Tibial nerve (tissue), 4 donors: Measurements from ENCODE around the gene ADH5. TPM values are rescaled to one million over a fixed set of nuclear protein-coding genes. Genes with fewer than 3 reads are reported as not detected.
"Not testable (repeated sequence)": the region's sequence is repeated elsewhere in the genome, so short reads cannot be mapped to it uniquely, and the experiment has no call there.

Experiments used
- DNase-seq, 2 donors: peaks; one replicate each; pipeline ENCODE4 v3.0.0-alpha.2; 2019; ENCODE audit warnings: low spot score in 2 of 2
- H3K27ac ChIP-seq, 4 donors: fragments of 200-600 bp; sonication (generic) in 3 of 4; one replicate each; pipeline ENCODE4 v1.5.1; 2017 to 2019; ENCODE audit warnings: mild to moderate bottlenecking in 1 of 4
- H3K27me3 ChIP-seq, 2 donors: fragments of 200-600 bp; sonication (generic) in 1 of 2; one replicate each; pipeline versions ENCODE4 v1.5.1 to v1.6.0; 2017 to 2019
- H3K36me3 ChIP-seq, 3 donors: fragments of 200-600 bp; sonication (generic); one replicate each; pipeline ENCODE4 v1.5.1; 2018 to 2019
- H3K4me1 ChIP-seq, 4 donors: fragments of 200-600 bp; sonication (generic) in 3 of 4; one replicate each; pipeline ENCODE4 v1.5.1; 2017 to 2019
- H3K4me3 ChIP-seq, 4 donors: fragments of 200-600 bp; sonication (generic) in 3 of 4; one replicate each; pipeline ENCODE4 v1.5.1; 2017 to 2019; ENCODE audit warnings: mild to moderate bottlenecking in 1 of 4, moderate library complexity in 1 of 4
- H3K9me3 ChIP-seq, 4 donors: fragments of 200-600 bp; sonication (generic) in 3 of 4; one replicate each; pipeline ENCODE4 v1.5.1; 2017 to 2019
- EP300 ChIP-seq, 2 donors: sonication (generic); formaldehyde crosslinking; IDR thresholded peaks; one replicate each; pipeline ENCODE4 v1.6.1; 2017; ENCODE audit warnings: antibody characterized with exemption in 2 of 2, mild to moderate bottlenecking in 1 of 2
- POLR2A ChIP-seq, 2 donors: fragments of 450-650 bp; IDR thresholded peaks; one replicate each; pipeline ENCODE4 v1.6.1; 2017; ENCODE audit warnings: antibody characterized with exemption in 2 of 2, mild to moderate bottlenecking in 2 of 2, moderate library complexity in 2 of 2
- WGBS, 2 donors: methylation state at CpG; one replicate each; pipeline ENCODE4 v1.1.5; 2018; 5-methylcytosine and 5-hydroxymethylcytosine counted together
- total RNA-seq, 4 donors: library from RNA; depleted of rRNA; stranded (reverse); fragments of >200 nt; gene quantifications; one replicate each; pipeline ENCODE4 v1.1.0, GENCODE V29; 2016
- TF ChIP-seq, protein P1 (sequence below), 5 experiments: fragments of 200-600 bp in 3 of 5; fragments of 450-650 bp in 2 of 5; sonication (generic) in 3 of 5; IDR thresholded peaks; one replicate each; pipeline ENCODE4 v1.5.1; 2016 to 2019; ENCODE audit warnings: antibody characterized with exemption in 5 of 5, mild to moderate bottlenecking in 3 of 5, moderate library complexity in 2 of 5

Gene ADH5
- total RNA-seq, 4 donors from 2014 or later: 111 to 139 (median 122) TPM

DNA sequence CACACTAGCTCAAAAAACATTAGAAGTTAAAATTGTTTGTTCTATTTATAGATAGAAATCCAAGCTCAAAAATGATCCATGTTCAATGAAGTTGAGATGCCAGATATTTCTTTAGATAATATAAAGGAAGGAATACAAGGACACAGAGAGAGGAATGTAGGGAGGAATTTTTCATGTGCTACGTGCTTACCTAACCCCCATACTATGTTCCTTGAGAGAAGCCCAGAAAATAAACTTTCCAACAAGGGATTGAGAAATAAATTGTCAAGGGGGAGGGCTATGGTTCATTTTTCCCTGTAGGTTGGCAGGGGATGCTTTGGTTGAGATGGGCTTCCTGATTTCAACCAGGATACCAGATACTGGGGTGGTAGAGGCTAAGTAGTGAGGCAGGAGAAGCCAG, 15.6 kb upstream of the ADH5 start:
- no peak for DNase-seq
- Histone ChIP-seq H3K27ac (no peak overlapping the region), H3K4me3 (no peak overlapping the region), H3K36me3 (no peaks in the 10 kb centered on the region), H3K4me1 (no peaks in the 10 kb centered on the region), H3K27me3 (no peaks in the 10 kb centered on the region), H3K9me3 (no peaks in the 10 kb centered on the region)
- 72 to 93% methylated on average over 1 of the region's 1 CpG for WGBS, 2 donors
- no peak for TF ChIP-seq EP300 (IDR thresholded peaks at IDR 0.05)
- TF ChIP-seq POLR2A (IDR thresholded peaks at IDR 0.05): no peak
- TF ChIP-seq, protein P1, sequence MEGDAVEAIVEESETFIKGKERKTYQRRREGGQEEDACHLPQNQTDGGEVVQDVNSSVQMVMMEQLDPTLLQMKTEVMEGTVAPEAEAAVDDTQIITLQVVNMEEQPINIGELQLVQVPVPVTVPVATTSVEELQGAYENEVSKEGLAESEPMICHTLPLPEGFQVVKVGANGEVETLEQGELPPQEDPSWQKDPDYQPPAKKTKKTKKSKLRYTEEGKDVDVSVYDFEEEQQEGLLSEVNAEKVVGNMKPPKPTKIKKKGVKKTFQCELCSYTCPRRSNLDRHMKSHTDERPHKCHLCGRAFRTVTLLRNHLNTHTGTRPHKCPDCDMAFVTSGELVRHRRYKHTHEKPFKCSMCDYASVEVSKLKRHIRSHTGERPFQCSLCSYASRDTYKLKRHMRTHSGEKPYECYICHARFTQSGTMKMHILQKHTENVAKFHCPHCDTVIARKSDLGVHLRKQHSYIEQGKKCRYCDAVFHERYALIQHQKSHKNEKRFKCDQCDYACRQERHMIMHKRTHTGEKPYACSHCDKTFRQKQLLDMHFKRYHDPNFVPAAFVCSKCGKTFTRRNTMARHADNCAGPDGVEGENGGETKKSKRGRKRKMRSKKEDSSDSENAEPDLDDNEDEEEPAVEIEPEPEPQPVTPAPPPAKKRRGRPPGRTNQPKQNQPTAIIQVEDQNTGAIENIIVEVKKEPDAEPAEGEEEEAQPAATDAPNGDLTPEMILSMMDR (IDR thresholded peaks at IDR 0.05): no peak

DNA sequence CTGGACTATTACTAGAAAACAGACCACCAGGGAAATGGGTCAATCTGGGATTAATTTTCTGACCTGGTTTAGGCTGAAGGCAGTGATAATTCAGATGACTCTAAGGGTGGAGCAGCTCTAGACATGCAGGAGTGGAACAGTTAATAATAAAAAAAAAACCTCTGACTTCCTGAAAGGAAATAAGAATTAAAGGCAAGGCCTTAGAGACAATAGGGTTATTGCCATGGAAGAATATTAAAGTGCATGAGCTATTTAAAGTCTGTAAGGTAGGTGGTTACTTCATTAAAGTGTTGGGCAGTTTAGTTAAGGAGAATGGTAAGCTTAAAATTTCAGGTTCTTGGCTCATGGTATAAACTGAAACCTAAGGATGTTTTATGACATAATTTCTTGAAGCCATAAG, 14.6 kb upstream of the ADH5 start:
- Histone ChIP-seq H3K4me3 (no peak overlapping the region), H3K9me3 (no peaks in the 10 kb centered on the region), H3K36me3 (no peaks in the 10 kb centered on the region), H3K27me3 (no peaks in the 10 kb centered on the region), H3K27ac (no peak overlapping the region), H3K4me1 (no peaks in the 10 kb centered on the region)
- no peak for DNase-seq
- no peak for TF ChIP-seq EP300 (IDR thresholded peaks at IDR 0.05)
- TF ChIP-seq POLR2A (IDR thresholded peaks at IDR 0.05): no peak
- TF ChIP-seq, protein P1 (IDR thresholded peaks at IDR 0.05): no peak

DNA sequence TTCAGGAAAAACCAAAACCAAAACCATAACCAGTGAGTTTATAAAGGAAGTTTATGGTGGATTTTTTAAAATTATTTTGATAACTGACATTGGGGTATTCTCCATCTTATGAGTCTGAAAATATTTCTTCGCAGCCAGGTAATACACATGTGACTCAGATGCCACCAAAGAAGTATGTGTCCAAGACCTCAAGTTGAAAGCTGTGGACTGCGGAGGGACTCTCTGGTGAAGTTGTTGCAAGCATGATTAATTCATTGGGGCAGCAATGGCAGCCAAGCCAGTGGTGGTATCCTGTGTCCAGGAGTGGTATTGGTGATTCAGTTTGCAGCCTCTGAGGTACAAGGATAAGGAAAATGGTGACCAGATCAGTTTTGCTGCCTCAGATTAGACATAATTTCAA, 14.0 kb upstream of the ADH5 start:
- H3K4me1 ChIP-seq: no peaks in the 10 kb centered on the region
- H3K4me3 ChIP-seq: no peak overlapping the region
- H3K36me3 ChIP-seq: no peaks in the 10 kb centered on the region
- no peak for DNase-seq
- no peaks in the 10 kb centered on the region for H3K9me3 ChIP-seq
- TF ChIP-seq EP300 (IDR thresholded peaks at IDR 0.05): no peak
- TF ChIP-seq, protein P1 (IDR thresholded peaks at IDR 0.05): no peak
- no peak for TF ChIP-seq POLR2A (IDR thresholded peaks at IDR 0.05)
- no peaks in the 10 kb centered on the region for H3K27me3 ChIP-seq
- WGBS, 2 donors: 92 to 96% methylated on average over 2 of the region's 2 CpGs
- H3K27ac ChIP-seq: no peak overlapping the region

DNA sequence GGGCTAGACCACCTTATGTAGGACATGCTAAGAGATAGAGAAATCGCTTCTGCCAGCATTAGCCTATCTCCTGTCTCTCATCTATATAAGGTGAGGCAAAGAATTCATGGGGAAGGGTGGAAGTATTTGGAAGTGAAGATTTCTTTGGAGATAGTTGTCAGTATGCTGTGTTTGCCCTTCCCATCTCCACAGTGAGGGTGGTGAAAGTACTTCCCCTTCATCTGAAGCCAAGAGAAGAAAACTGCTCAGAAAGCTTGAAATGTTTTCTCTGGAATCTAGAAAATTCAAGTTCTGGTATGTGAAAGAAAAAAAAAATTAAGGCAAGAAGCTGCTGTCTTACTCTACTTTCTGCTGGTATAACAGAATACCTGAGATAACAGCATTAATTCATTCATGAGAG, 12.3 kb upstream of the ADH5 start:
- TF ChIP-seq, protein P1 (IDR thresholded peaks at IDR 0.05): no peak
- TF ChIP-seq POLR2A (IDR thresholded peaks at IDR 0.05): no peak
- TF ChIP-seq EP300 (IDR thresholded peaks at IDR 0.05): no peak
- no peak for DNase-seq
- no peaks in the 10 kb centered on the region for H3K9me3 ChIP-seq
- WGBS, 2 donors: 96 to 98% methylated on average over 1 of the region's 1 CpG
- H3K27ac ChIP-seq: no peak overlapping the region
- H3K36me3 ChIP-seq: no peaks in the 10 kb centered on the region
- H3K4me1 ChIP-seq: no peaks in the 10 kb centered on the region
- H3K27me3 ChIP-seq: no peaks in the 10 kb centered on the region
- H3K4me3 ChIP-seq: no peak overlapping the region

DNA sequence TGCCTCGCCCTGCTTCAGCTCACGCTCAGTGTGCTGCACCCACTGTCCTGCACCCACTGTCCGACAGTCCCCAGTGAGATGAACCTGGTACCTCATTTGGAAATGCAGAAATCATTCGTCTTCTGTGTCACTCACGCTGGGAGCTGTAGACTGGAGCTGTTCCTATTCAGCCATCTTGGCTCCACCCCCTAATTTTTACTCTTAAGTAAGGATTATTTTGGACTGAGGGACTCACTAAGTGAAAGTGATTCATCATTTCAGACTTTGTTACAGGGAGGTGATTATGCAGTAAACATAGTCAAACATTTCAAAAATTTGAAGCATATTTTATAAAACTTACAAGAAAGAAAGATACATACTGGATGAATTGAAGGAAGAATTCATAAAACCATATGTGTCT, 11.2 kb upstream of the ADH5 start:
- H3K4me3 ChIP-seq, H3K9me3 ChIP-seq, H3K27ac ChIP-seq, H3K36me3 ChIP-seq, H3K27me3 ChIP-seq, H3K4me1 ChIP-seq, DNase-seq: not testable (repeated sequence)
- WGBS, 2 donors: 80 to 89% methylated on average over 5 of the region's 5 CpGs

DNA sequence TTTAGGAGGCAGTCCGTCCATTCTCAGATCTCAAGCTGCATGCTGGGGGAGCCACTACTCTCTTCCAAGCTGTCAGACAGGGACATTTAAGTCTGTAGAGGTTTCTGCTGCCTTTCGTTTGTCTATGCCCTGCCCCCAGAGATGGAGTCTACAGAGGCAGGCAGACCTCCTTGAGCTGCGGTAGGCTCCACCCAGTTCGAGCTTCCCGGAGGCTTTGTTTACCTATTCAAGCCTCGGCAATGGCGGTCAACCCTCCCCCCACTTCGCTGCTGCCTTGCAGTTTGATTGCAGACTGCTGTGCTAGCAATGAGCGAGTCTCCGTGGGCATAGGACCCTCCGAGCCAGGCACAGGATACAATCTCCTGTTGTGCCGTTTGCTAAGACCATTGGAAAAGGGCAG, 10.7 kb upstream of the ADH5 start:
- WGBS, 2 donors: 85 to 97% methylated on average over 9 to 11 of the region's 12 CpGs
- no peak overlapping the region for H3K4me3 ChIP-seq
- no peaks in the 10 kb centered on the region for H3K27me3 ChIP-seq
- H3K4me1 ChIP-seq: no peaks in the 10 kb centered on the region
- H3K27ac ChIP-seq: no peak overlapping the region
- H3K9me3 ChIP-seq: no peaks in the 10 kb centered on the region
- TF ChIP-seq, protein P1 (IDR thresholded peaks at IDR 0.05): no peak
- TF ChIP-seq POLR2A (IDR thresholded peaks at IDR 0.05) (no peak), EP300 (IDR thresholded peaks at IDR 0.05) (no peak)
- H3K36me3 ChIP-seq: no peaks in the 10 kb centered on the region
- no peak for DNase-seq

DNA sequence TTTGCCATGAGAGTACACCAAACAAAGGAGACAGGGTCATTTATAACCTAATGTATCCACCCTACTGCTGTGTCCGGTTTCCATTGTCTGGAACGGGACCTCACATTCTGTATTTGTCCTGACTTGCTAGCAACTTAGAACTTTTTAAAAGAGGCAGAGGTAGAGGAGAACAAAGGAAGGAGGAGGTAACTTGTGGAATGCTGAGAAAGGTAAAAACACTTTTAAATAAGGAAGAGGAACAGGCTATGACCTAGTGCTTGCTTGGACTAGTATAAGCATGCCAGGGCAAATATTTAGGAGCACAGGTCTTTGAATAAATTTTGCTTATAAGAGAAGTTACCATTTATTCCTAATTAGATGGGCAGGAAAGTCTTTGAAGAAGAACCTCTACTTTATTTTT, 3.3 kb upstream of the ADH5 start:
- H3K27me3 ChIP-seq, H3K9me3 ChIP-seq, H3K27ac ChIP-seq, H3K36me3 ChIP-seq, H3K4me3 ChIP-seq, DNase-seq: not testable (repeated sequence)
- H3K4me1 ChIP-seq: peaks cover 0 to 38% (median 3%) of the 10 kb centered on the region in 4 donors
- 60 to 66% methylated on average over 2 of the region's 2 CpGs for WGBS, 2 donors
